Endothelial cell of umbilical vein (primary cell): ENCODE data around the gene ZNF652. TPM values are rescaled to one million over a fixed set of nuclear protein-coding genes. Genes with fewer than 3 reads are reported as not detected.

Experiments used
- BruUV-seq: library from RNA; stranded (reverse); fragments of 400-500 nt; replicated peaks from 2 replicates; lab custom pipeline; 2021; lab: Mats Ljungman, UMichigan
- CTCF ChIA-PET: fragments of 300-600, 350-600 bp; sonication (Branson Sonifier 250); formaldehyde crosslinking; loops from one replicate; lab custom pipeline; 2021; ENCODE audit warnings: antibody characterized with exemption, inconsistent platforms; lab: Charles Lee
- POLR2A ChIA-PET: fragments of 300-600, 350-600 bp; sonication (Branson Sonifier 250); formaldehyde crosslinking; loops from one replicate; lab custom pipeline; 2021; ENCODE audit warnings: antibody characterized with exemption, inconsistent platforms; lab: Charles Lee
- DNase-seq: peaks from one replicate; pipeline ENCODE4 v3.0.0-alpha.2; 2011; ENCODE audit warnings: low read depth, low spot score
- FAIRE-seq: peaks from 2 replicates; lab custom pipeline; 2011; peaks lifted over from hg19 to GRCh38; lab: Jason Lieb, UNC
- H2AFZ ChIP-seq: 2 replicates; pipeline ENCODE4 v1.6.0; 2012; ENCODE audit warnings: low read depth, low read length, control low read depth, inconsistent platforms
- H3K27ac ChIP-seq: 2 replicates; pipeline ENCODE4 v1.5.1; 2011; ENCODE audit warnings: low read depth, mild to moderate bottlenecking, control low read depth, low read length, moderate library complexity; ENCODE audit not compliant: insufficient read depth
- H3K27me3 ChIP-seq, 2 experiments: 2 replicates each; pipeline versions ENCODE4 v1.6.0 to v1.6.1; 2011; ENCODE audit warnings: low read length in 2 of 2, mixed read lengths in 1 of 2; ENCODE audit not compliant: control insufficient read depth in 2 of 2, insufficient read depth in 2 of 2
- H3K36me3 ChIP-seq, 2 experiments: 2 replicates in 1 of 2; 3 replicates in 1 of 2; pipeline ENCODE4 v1.5.1; 2011; ENCODE audit warnings: low read length in 2 of 2, mild to moderate bottlenecking in 1 of 2, moderate library complexity in 1 of 2; ENCODE audit not compliant: control insufficient read depth in 2 of 2, insufficient read depth in 2 of 2; ENCODE audit errors: extremely low read depth in 1 of 2
- H3K4me1 ChIP-seq: 3 replicates; pipeline ENCODE4 v1.5.1; 2011; ENCODE audit warnings: mild to moderate bottlenecking, low read length; ENCODE audit not compliant: control insufficient read depth, insufficient read depth; ENCODE audit errors: extremely low read depth
- H3K4me2 ChIP-seq: 2 replicates; pipeline ENCODE4 v1.6.1; 2011; ENCODE audit warnings: low read length, control low read depth, mixed read lengths; ENCODE audit not compliant: insufficient read depth
- H3K4me3 ChIP-seq, 3 experiments: fragments of 200-600 bp in 1 of 3; sonication (generic), shearing (Covaris generic) in 1 of 3; replicated peaks in 1 of 3; 2 replicates each; pipeline ENCODE4 v1.5.1; 2011 to 2016; ENCODE audit warnings: control low read depth in 3 of 3, low read length in 3 of 3, mild to moderate bottlenecking in 2 of 3, inconsistent platforms in 1 of 3, low read depth in 1 of 3, moderate library complexity in 1 of 3; ENCODE audit not compliant: insufficient read depth in 1 of 3
- H3K79me2 ChIP-seq: 2 replicates; pipeline ENCODE4 v1.6.0; 2012; ENCODE audit warnings: low read length, inconsistent platforms; ENCODE audit not compliant: control insufficient read depth, insufficient read depth
- H3K9ac ChIP-seq: replicated peaks from 2 replicates; pipeline ENCODE3; 2011; ENCODE audit warnings: low read length, control low read depth; ENCODE audit not compliant: insufficient read depth; ENCODE audit errors: extremely low read depth
- H3K9me1 ChIP-seq: replicated peaks from 3 replicates; pipeline ENCODE4 v1.6.0; 2011; ENCODE audit warnings: mild to moderate bottlenecking, low read length; ENCODE audit not compliant: control insufficient read depth, insufficient read depth; ENCODE audit errors: extremely low read depth
- H3K9me3 ChIP-seq: replicated peaks from 2 replicates; pipeline ENCODE4 v1.5.1; 2012; ENCODE audit warnings: low read length, inconsistent platforms; ENCODE audit not compliant: control insufficient read depth, insufficient read depth
- H4K20me1 ChIP-seq: replicated peaks from 2 replicates; pipeline ENCODE3; 2011; ENCODE audit warnings: mild to moderate bottlenecking, low read length; ENCODE audit not compliant: control insufficient read depth, insufficient read depth; ENCODE audit errors: extremely low read depth
- EZH2 ChIP-seq: IDR thresholded peaks from 2 replicates; pipeline ENCODE4 v1.6.1; 2012; ENCODE audit warnings: borderline replicate concordance, low read depth, mild to moderate bottlenecking, moderate library complexity, low read length, inconsistent platforms; ENCODE audit not compliant: severe bottlenecking
- FOS ChIP-seq: IDR thresholded peaks from 2 replicates; pipeline ENCODE4 v1.6.1; 2011; ENCODE audit warnings: mild to moderate bottlenecking, low read length, moderate library complexity, borderline replicate concordance; ENCODE audit not compliant: insufficient read depth
- GATA2 ChIP-seq: IDR thresholded peaks from 2 replicates; pipeline ENCODE4 v1.7.0; 2011; ENCODE audit warnings: low read depth, mild to moderate bottlenecking, moderate library complexity, mixed read lengths, low read length; ENCODE audit not compliant: insufficient read length, insufficient read depth
- JUN ChIP-seq: IDR thresholded peaks from 2 replicates; pipeline ENCODE4 v1.6.1; 2011; ENCODE audit warnings: borderline replicate concordance, low read depth; ENCODE audit not compliant: insufficient read length, insufficient read depth
- MYC ChIP-seq: IDR thresholded peaks from one replicate; pipeline ENCODE4 v1.6.1; 2011; ENCODE audit warnings: mild to moderate bottlenecking, low read depth, low read length
- POLR2A ChIP-seq: IDR thresholded peaks from 2 replicates; pipeline ENCODE4 v1.6.1; 2012; ENCODE audit warnings: low read depth, mild to moderate bottlenecking, control low read depth, low read length
- POLR2AphosphoS5 ChIP-seq: IDR thresholded peaks from 2 replicates; pipeline ENCODE4 v1.6.1; 2012; ENCODE audit warnings: low read depth, mild to moderate bottlenecking, control low read depth, low read length, moderate library complexity; ENCODE audit not compliant: insufficient read depth
- dilution Hi-C: fragments of 300-500 bp; cut with MboI; formaldehyde crosslinking; loops from one replicate; pipeline ENCODE4 v1.15.0; 2019; ENCODE audit warnings: low sequenced_read_pairs; ENCODE audit not compliant: extremely low pct_ligation_motif_present
- intact Hi-C: fragments of 100-400 bp; cut with micrococcal nuclease; formaldehyde crosslinking; loops from one replicate; pipeline ENCODE4 v1.10.0; 2022
- polyA plus RNA-seq, 4 experiments: library from polyadenylated mRNA; depleted of rRNA in 3 of 4; stranded (reverse) in 3 of 4; unstranded in 1 of 4; fragments of >200 nt; gene quantifications; 2 replicates each; pipeline versions ENCODE4 v1.2.1 to v1.2.3, GENCODE V29; 2011 to 2012; ENCODE audit warnings: missing spikeins in 1 of 4
- total RNA-seq: library from RNA; stranded (reverse); gene quantifications from 2 replicates; pipeline ENCODE4 v1.2.3, GENCODE V29; 2021
- TF ChIP-seq, protein P1 (sequence below), 2 donors: IDR thresholded peaks; 1 replicate in 1 of 2; 2 replicates in 1 of 2; pipeline ENCODE4 v1.5.1; 2011; ENCODE audit warnings: low read length in 2 of 2, mild to moderate bottlenecking in 2 of 2, moderate library complexity in 2 of 2, control low read depth in 1 of 2, inconsistent platforms in 1 of 2, low read depth in 1 of 2; ENCODE audit not compliant: insufficient read depth in 1 of 2; ENCODE audit errors: extremely low read depth in 1 of 2
- TF ChIP-seq, protein P2 (sequence below): IDR thresholded peaks from 2 replicates; pipeline ENCODE4 v1.6.1; 2011; ENCODE audit not compliant: insufficient read depth, insufficient read length

Gene ZNF652
- total and polyA plus RNA-seq, 2 donors (not counting 3 experiments of a cell fraction or from before 2014, with no cell fraction given) = 6.1 to 18.6 TPM

DNA sequence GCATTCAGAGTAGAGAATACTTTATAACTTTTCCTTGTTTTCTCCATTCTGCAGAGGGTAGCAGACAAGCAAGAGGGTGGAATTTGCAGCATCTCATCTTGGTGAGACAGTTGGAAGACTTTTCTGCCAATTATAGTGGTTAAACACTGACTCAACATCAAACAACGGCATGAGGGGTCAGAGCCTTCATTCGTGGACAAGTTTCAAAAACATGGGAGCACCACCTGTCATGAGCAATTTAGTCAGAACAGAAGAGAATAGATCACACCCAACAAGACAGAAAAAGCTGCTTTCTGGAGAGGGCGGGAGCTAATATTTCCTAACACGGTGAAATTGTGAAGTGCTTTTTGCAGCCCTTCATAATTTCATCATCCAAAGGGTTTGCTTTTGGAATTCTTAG is 17.9 kb upstream of the ZNF652 start:
- Histone ChIP-seq H3K4me1 (no peaks in the 10 kb centered on the region), H3K27ac (no peak overlapping the region), H3K9me1 (no peaks in the 10 kb centered on the region), H3K9ac (no peak overlapping the region), H4K20me1 (no peaks in the 10 kb centered on the region), H3K79me2 (no peaks in the 10 kb centered on the region), H3K9me3 (no peaks in the 10 kb centered on the region), H3K27me3 (peaks cover 0 to 5% of the 10 kb centered on the region in 2 experiments), H2AFZ (no peak overlapping the region), H3K4me3 (no peak overlapping the region), H3K4me2 (no peak overlapping the region), H3K36me3 (no peaks in the 10 kb centered on the region)
- ChIA-PET CTCF (interaction anchor here (2.2 kb wide), 1 partner anchor 10 kb away, joined by 13 read pairs; no protein-coding TSS in a partner anchor), POLR2A (no interaction called here)
- TF ChIP-seq FOS = no peak
- TF ChIP-seq GATA2 = no peak
- TF ChIP-seq JUN = no peak
- TF ChIP-seq, protein P1, sequence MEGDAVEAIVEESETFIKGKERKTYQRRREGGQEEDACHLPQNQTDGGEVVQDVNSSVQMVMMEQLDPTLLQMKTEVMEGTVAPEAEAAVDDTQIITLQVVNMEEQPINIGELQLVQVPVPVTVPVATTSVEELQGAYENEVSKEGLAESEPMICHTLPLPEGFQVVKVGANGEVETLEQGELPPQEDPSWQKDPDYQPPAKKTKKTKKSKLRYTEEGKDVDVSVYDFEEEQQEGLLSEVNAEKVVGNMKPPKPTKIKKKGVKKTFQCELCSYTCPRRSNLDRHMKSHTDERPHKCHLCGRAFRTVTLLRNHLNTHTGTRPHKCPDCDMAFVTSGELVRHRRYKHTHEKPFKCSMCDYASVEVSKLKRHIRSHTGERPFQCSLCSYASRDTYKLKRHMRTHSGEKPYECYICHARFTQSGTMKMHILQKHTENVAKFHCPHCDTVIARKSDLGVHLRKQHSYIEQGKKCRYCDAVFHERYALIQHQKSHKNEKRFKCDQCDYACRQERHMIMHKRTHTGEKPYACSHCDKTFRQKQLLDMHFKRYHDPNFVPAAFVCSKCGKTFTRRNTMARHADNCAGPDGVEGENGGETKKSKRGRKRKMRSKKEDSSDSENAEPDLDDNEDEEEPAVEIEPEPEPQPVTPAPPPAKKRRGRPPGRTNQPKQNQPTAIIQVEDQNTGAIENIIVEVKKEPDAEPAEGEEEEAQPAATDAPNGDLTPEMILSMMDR (IDR thresholded peaks at IDR 0.05; ENCODE audit: extremely low read depth in 1 of 2, insufficient read depth in 1 of 2, low read depth in 1 of 2, low read length in 2 of 2) = no peak
- TF ChIP-seq POLR2AphosphoS5 = no peak
- TF ChIP-seq POLR2A = no peak
- no peak for TF ChIP-seq EZH2
- TF ChIP-seq, protein P2, sequence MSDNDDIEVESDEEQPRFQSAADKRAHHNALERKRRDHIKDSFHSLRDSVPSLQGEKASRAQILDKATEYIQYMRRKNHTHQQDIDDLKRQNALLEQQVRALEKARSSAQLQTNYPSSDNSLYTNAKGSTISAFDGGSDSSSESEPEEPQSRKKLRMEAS = no peak
- no peak for TF ChIP-seq MYC
- no peak for FAIRE-seq
- no peak for DNase-seq
- no TSS peak for BruUV-seq
- intact Hi-C loops (no loop called here), dilution Hi-C loops (no loop called here)
